ENCODE results near the gene ALOX15. TPM values are rescaled to one million over a fixed set of nuclear protein-coding genes. Genes with fewer than 3 reads are reported as not detected.

The ALOX15 gene
- total RNA-seq, 1 experiment from 2014 or later, result 0.38 TPM

- DNase-seq, result peak; percentile 28
- H3K27ac Mint-ChIP-seq (ENCODE audit: unreplicated experiment), result no peak overlapping the region
- CTCF ChIA-PET, result interaction anchor here (0.9 kb wide), 1 partner anchor 289 kb away, joined by 6 read pairs; no protein-coding TSS in a partner anchor
- H3K4me3 Mint-ChIP-seq (ENCODE audit: low read depth, unreplicated experiment), result no peak overlapping the region
- intact Hi-C loops (cut with micrococcal nuclease; ENCODE audit: unreplicated experiment), result no loop called here
- peaks cover 17% of the 10 kb centered on the region for H3K4me1 Mint-ChIP-seq (ENCODE audit: low read depth, unreplicated experiment)
- no peaks in the 10 kb centered on the region for H3K27me3 Mint-ChIP-seq (ENCODE audit: unreplicated experiment)
- no peaks in the 10 kb centered on the region for H3K9me3 Mint-ChIP-seq (ENCODE audit: low read depth, unreplicated experiment)
- no TSS peak for BruUV-seq (replicated peaks)
- no peak for TF ChIP-seq CTCF (IDR thresholded peaks at IDR 0.05; ENCODE audit: unreplicated experiment)
- peaks cover 40% of the 10 kb centered on the region for H3K36me3 Mint-ChIP-seq (ENCODE audit: insufficient read depth, unreplicated experiment)
Observed at GRCh38 chr17:4678448-4679026, 37.1 kb upstream of the ALOX15 start.

GRCh38 chr17:4676791-4677190 lies 35.3 kb upstream of the ALOX15 start:
- CTCF ChIA-PET, result no interaction called here
- Mint-ChIP-seq H3K36me3 (ENCODE audit: insufficient read depth, unreplicated experiment) (peaks cover 28% of the 10 kb centered on the region), H3K27me3 (ENCODE audit: unreplicated experiment) (no peaks in the 10 kb centered on the region), H3K9me3 (ENCODE audit: low read depth, unreplicated experiment) (no peaks in the 10 kb centered on the region), H3K4me3 (ENCODE audit: low read depth, unreplicated experiment) (no peak overlapping the region), H3K4me1 (ENCODE audit: low read depth, unreplicated experiment) (peaks cover 17% of the 10 kb centered on the region), H3K27ac (ENCODE audit: unreplicated experiment) (no peak overlapping the region)
- intact Hi-C loops (cut with micrococcal nuclease; ENCODE audit: unreplicated experiment), result no loop called here
- no peak for TF ChIP-seq CTCF (IDR thresholded peaks at IDR 0.05; ENCODE audit: unreplicated experiment)
- BruUV-seq (replicated peaks), result no TSS peak
- no peak for DNase-seq

- intact Hi-C loops (cut with micrococcal nuclease; ENCODE audit: unreplicated experiment), result no loop called here
- H3K9me3 Mint-ChIP-seq (ENCODE audit: low read depth, unreplicated experiment), result no peaks in the 10 kb centered on the region
- H3K4me1 Mint-ChIP-seq (ENCODE audit: low read depth, unreplicated experiment), result peaks cover 16% of the 10 kb centered on the region
- H3K36me3 Mint-ChIP-seq (ENCODE audit: insufficient read depth, unreplicated experiment), result peaks cover 25% of the 10 kb centered on the region
- BruUV-seq (replicated peaks), result no TSS peak
- TF ChIP-seq CTCF (IDR thresholded peaks at IDR 0.05; ENCODE audit: unreplicated experiment), result no peak
- DNase-seq, result no peak
- CTCF ChIA-PET, result no interaction called here
- no peak overlapping the region for H3K4me3 Mint-ChIP-seq (ENCODE audit: low read depth, unreplicated experiment)
- H3K27me3 Mint-ChIP-seq (ENCODE audit: unreplicated experiment), result no peaks in the 10 kb centered on the region
- no peak overlapping the region for H3K27ac Mint-ChIP-seq (ENCODE audit: unreplicated experiment)
Observed at GRCh38 chr17:4675791-4676190, 34.3 kb upstream of the ALOX15 start.

GRCh38 chr17:4674685-4674998 lies 33.2 kb upstream of the ALOX15 start:
- H3K27me3 Mint-ChIP-seq (ENCODE audit: unreplicated experiment), result no peaks in the 10 kb centered on the region
- DNase-seq, result no peak
- no peak for TF ChIP-seq CTCF (IDR thresholded peaks at IDR 0.05; ENCODE audit: unreplicated experiment)
- CTCF ChIA-PET, result no interaction called here
- H3K27ac Mint-ChIP-seq (ENCODE audit: unreplicated experiment), result no peak overlapping the region
- H3K36me3 Mint-ChIP-seq (ENCODE audit: insufficient read depth, unreplicated experiment), result peaks cover 20% of the 10 kb centered on the region
- no TSS peak for BruUV-seq (replicated peaks)
- peaks cover 5% of the 10 kb centered on the region for H3K4me1 Mint-ChIP-seq (ENCODE audit: low read depth, unreplicated experiment)
- H3K9me3 Mint-ChIP-seq (ENCODE audit: low read depth, unreplicated experiment), result no peaks in the 10 kb centered on the region
- intact Hi-C loops (cut with micrococcal nuclease; ENCODE audit: unreplicated experiment), result no loop called here
- H3K4me3 Mint-ChIP-seq (ENCODE audit: low read depth, unreplicated experiment), result no peak overlapping the region
